AG09309 (cell line): ENCODE data around the gene MTUS2.

Experiments used
- DNase-seq: peaks from one replicate; pipeline ENCODE4 v3.0.0-alpha.2; 2010; ENCODE audit warnings: low read depth
- H3K4me3 ChIP-seq: 2 replicates; pipeline ENCODE4 v1.5.1; 2011; ENCODE audit warnings: mild to moderate bottlenecking, low read depth, low read length, moderate library complexity; ENCODE audit not compliant: control insufficient read depth
- CTCF ChIP-seq: IDR thresholded peaks from 2 replicates; pipeline ENCODE4 v1.5.1; 2011; ENCODE audit warnings: mild to moderate bottlenecking, low read depth, low read length, inconsistent platforms; ENCODE audit not compliant: insufficient read depth, control insufficient read depth; ENCODE audit errors: missing control alignments

The MTUS2 gene

GRCh38 chr13:29486551-29486950 lies 666.4 kb downstream of the MTUS2 start:
- TF ChIP-seq CTCF: no peak
- DNase-seq: no peak
- no peak overlapping the region for H3K4me3 ChIP-seq

DNA sequence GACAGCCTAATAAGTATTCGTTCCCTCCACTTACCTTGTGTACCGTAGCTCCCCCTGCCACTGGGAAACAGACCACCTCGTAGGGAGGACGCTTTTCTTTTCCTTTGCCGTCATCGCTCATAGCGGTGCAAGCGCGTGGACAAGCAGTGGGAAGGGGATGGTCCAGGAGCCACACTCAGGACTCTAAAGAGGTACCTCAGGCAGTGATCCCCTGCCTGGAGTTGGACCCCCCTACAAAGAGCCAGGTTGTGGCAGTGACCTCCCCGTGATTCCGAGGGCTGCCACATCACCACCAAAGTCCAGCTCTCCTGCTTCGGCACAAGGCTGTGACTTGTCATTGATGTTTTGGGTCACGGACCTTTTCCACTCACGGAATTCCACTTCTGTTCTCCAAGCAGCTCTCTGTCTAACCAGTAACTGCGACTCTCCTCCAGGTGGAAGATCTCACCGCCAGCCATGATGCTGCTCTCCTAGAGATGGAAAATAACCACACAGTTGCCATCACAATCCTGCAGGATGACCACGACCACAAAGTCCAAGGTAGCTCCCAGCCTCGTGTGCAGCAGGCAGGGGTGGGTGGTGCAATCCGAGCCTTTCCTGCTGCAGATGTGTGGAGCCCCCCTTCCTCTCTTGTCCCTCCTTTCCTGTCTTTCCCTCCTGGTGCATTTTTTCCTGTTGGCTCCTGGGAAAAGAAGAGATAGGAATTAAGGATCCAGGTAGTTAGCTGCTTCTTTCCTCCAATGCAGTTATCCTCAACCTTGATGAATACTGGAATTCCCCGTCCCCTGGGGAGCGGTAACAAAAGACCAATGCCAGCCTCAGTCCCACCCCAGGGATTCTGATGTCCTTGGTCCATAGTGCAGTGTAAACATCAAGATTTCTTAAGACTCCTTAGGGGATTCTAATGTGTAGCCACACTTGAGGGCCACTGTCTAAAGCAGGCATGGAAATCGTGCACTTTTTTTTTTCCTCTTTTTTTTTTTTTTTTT lies 667.6 kb downstream of the MTUS2 start:
- no peak for DNase-seq
- H3K4me3 ChIP-seq: no peak overlapping the region
- TF ChIP-seq CTCF: no peak

GRCh38 chr13:29489650-29490560 lies 669.8 kb downstream of the MTUS2 start:
- DNase-seq: no peak
- H3K4me3 ChIP-seq: no peak overlapping the region
- no peak for TF ChIP-seq CTCF

- TF ChIP-seq CTCF: no peak
- H3K4me3 ChIP-seq: no peak overlapping the region
- no peak for DNase-seq
Measured at GRCh38 chr13:29490561-29490885, 670.4 kb downstream of the MTUS2 start.

GRCh38 chr13:29491248-29491647 lies 671.1 kb downstream of the MTUS2 start:
- no peak for DNase-seq
- no peak overlapping the region for H3K4me3 ChIP-seq
- no peak for TF ChIP-seq CTCF

DNA sequence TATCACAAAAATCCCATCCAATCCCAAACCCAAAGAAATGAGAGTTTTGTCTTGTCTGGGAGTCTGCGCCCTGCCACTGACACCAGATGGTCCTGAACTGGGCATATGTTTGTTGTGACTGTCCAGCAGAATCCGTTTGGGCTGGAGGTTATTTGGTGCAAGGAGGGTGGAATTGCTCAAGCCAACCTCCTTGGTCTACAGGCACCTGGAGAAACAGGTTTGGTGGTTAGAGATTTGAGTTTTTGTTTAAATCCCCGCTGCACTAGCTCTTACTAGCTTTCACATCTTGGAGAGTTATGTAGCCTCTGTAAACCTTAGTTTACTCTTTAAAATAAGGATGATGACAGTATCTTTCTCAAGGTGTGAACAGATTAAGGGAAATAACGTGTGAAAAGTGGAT lies 673.7 kb downstream of the MTUS2 start:
- no peak overlapping the region for H3K4me3 ChIP-seq
- DNase-seq: no peak
- TF ChIP-seq CTCF: no peak
